HG02642 (cell line): ENCODE results near the gene CPNE5.
A peak's percentile ranks its signal among the peaks of the same experiment; 100 is the strongest.

Experiments used
- ATAC-seq: cut with Tn5 transposase; IDR thresholded peaks from one replicate; pipeline ENCODE4 v1.9.1; 2021; ENCODE audit warnings: mild to moderate bottlenecking; ENCODE audit not compliant: unreplicated experiment, poor library complexity

CPNE5 gene

DNA sequence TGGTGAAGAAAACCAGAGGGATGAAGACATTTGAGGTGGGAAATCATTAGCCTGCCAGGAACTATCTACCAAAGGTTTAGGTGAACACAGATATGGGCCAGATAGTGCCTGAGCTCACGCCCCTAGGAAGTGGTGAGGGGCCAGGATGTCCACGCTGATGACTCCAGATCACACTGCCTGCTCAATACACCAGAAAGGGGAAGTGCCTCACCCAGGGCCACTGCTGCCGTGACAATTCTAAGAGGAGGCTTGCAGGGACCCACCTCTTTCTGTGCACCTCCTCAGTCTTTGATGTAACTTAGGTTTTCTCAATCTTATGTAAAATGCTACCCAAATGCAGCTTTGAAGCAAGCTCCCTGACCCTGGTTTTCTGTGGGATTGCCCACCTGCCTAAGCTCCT is 147.0 kb downstream of the CPNE5 start:
- peak; percentile 46 for ATAC-seq

DNA sequence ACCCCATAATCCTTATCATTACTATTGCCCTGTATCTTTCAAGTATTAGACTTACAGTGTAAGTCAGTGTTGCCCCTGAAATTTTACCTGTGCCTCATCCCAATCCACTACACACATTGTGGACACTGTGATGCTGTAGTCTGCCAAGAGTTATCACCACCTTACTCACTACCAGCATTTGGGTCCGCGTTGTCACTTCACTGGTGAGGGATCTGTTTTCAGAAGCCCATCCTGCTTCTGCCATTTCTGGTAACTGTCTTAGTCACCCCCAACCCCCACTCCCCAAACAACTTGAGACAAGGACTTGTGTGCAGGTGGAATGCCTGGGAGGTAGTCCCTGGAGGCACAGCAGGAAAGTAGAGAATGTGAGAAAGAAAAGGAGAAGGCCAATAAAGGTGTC is 147.6 kb downstream of the CPNE5 start:
- ATAC-seq: no peak

GRCh38 chr6:36691011-36691410 is 148.2 kb downstream of the CPNE5 start:
- no peak for ATAC-seq
